ENCODE results near the gene ZGLP1. TPM values are rescaled to one million over a fixed set of nuclear protein-coding genes. Genes with fewer than 3 reads are reported as not detected.

ZGLP1 gene
- total RNA-seq, 3 donors from 2014 or later = 2.5 to 4.0 (median 3.8) TPM

DNA sequence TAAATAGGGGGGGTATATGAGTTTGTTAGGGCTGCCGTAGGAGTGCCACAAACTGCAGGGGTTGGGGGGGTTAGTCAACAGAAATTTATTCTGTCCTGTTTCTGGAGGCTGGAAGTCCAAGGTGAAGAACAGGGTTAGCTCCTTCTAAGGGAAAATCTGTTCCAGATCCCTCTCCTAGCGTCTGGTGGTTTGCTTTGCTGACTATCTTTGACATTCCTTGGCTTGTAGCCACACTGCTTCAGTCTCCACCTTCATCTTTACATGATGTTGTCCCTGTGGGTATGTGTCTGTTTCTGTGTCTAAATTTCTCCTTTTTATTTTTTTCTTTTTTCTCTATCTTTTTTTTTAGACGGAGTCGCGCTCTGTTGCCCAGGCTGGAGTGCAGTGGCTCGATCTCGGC is 46.8 kb downstream of the ZGLP1 start:
- Histone ChIP-seq H3K4me1 (ENCODE audit: low read depth) (peaks cover 8% of the 10 kb centered on the region), H3K9me3 (no peaks in the 10 kb centered on the region), H3K4me3 (no peak overlapping the region), H3K36me3 (ENCODE audit: low read depth) (no peaks in the 10 kb centered on the region)
- ATAC-seq (no peak), DNase-seq (no peak)
- intact Hi-C loops (cut with DNase I, micrococcal nuclease) = no loop called here
- TF ChIP-seq, protein P1, sequence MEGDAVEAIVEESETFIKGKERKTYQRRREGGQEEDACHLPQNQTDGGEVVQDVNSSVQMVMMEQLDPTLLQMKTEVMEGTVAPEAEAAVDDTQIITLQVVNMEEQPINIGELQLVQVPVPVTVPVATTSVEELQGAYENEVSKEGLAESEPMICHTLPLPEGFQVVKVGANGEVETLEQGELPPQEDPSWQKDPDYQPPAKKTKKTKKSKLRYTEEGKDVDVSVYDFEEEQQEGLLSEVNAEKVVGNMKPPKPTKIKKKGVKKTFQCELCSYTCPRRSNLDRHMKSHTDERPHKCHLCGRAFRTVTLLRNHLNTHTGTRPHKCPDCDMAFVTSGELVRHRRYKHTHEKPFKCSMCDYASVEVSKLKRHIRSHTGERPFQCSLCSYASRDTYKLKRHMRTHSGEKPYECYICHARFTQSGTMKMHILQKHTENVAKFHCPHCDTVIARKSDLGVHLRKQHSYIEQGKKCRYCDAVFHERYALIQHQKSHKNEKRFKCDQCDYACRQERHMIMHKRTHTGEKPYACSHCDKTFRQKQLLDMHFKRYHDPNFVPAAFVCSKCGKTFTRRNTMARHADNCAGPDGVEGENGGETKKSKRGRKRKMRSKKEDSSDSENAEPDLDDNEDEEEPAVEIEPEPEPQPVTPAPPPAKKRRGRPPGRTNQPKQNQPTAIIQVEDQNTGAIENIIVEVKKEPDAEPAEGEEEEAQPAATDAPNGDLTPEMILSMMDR (IDR thresholded peaks at IDR 0.05) = no peak

- DNase-seq = no peak
- Histone ChIP-seq H3K4me1 (ENCODE audit: low read depth) (peaks cover 8% of the 10 kb centered on the region), H3K36me3 (ENCODE audit: low read depth) (no peaks in the 10 kb centered on the region), H3K9me3 (no peaks in the 10 kb centered on the region), H3K4me3 (no peak overlapping the region)
- ATAC-seq = peak; percentile 59
- TF ChIP-seq, protein P1 (IDR thresholded peaks at IDR 0.05) = no peak
- intact Hi-C loops (cut with DNase I, micrococcal nuclease) = no loop called here
These were observed 49.5 kb downstream of the ZGLP1 start for GRCh38 chr19:10260141-10260584.

DNA sequence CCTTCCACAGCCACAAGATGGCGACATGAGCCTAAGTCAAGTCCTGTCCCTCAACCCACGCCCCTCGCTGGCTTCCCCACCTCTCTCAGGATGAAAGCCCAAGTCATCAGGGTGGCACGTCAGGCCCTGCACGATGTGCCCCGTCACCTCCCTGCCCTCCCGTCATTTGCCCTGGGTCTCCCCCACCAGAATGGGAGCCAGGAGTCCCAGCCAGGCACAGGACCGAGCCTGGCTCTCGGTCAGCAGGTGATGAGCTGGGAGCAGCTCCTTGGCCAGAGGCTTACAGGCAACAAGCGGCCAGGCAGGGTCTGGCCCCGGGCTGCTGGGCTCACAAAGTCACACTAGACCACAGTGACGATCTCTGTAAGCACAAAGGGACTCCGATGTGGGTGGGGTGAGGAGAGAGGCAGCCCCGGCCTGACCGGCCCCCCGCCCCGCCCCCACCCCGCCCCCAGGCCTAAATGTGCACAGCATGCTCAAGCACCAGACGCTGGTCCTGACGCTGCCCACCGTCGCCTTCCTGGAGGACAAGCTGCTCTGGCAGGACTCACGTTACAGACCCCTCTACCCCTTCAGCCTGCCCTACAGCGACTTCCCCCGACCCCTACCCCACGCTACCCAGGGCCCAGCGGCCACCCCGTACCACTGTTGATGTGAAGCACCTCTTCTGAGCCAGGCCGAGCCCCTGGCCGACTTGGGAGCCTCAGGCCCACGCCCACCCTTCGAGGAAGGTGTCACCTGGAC is 50.3 kb downstream of the ZGLP1 start:
- peak; percentile 68 for ATAC-seq
- peak; percentile 75 to 93 (median 81) for DNase-seq
- TF ChIP-seq, protein P1 (IDR thresholded peaks at IDR 0.05) = peak; percentile 51
- H3K4me3 ChIP-seq = no peak overlapping the region
- intact Hi-C loops (cut with DNase I, micrococcal nuclease) = no loop called here
- no peaks in the 10 kb centered on the region for H3K36me3 ChIP-seq (ENCODE audit: low read depth)
- H3K4me1 ChIP-seq (ENCODE audit: low read depth) = peaks cover 8% of the 10 kb centered on the region
- no peaks in the 10 kb centered on the region for H3K9me3 ChIP-seq

GRCh38 chr19:10258080-10258710 is 51.4 kb downstream of the ZGLP1 start:
- Histone ChIP-seq H3K36me3 (ENCODE audit: low read depth) (no peaks in the 10 kb centered on the region), H3K4me1 (ENCODE audit: low read depth) (peaks cover 8% of the 10 kb centered on the region), H3K4me3 (no peak overlapping the region), H3K9me3 (no peaks in the 10 kb centered on the region)
- intact Hi-C loops (cut with DNase I, micrococcal nuclease) = no loop called here
- ATAC-seq (no peak), DNase-seq (no peak)
- TF ChIP-seq, protein P1 (IDR thresholded peaks at IDR 0.05) = no peak

DNA sequence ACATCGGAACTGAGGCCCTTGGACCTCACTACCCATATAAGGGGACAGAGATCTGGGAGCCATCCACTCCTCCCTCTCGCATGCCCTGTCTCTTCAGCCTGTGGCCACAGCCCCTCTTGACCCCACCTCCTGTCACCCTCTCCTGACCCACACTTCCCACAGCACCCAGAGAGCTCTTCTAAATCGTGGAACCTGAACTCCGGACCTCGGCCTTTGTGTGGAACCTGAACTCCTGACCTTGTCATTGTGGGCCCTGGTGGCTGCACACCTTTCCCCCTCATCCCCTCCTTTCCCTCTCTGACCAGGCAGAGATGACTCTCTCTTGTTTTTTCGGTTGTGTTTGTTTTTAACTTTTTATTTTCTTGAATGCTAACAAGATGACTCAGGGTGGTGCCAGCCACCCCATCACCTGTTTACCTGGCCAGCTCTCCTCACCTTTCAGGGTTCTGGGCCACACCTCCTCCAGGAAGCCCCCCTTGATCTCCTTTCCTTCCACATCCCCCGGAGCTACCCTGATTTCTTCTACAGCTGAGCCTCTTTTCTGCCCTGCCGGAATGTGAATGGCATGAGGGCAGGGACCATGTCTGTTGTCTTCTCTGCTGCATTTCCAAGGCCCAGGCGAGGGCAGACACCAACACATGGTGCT is 52.5 kb downstream of the ZGLP1 start:
- peaks cover 15% of the 10 kb centered on the region for H3K4me1 ChIP-seq (ENCODE audit: low read depth)
- DNase-seq = no peak
- intact Hi-C loops (cut with DNase I, micrococcal nuclease) = no loop called here

More for the DNA sequence above, 52.5 kb downstream of the ZGLP1 start:
- no peaks in the 10 kb centered on the region for H3K36me3 ChIP-seq (ENCODE audit: low read depth)
- no peaks in the 10 kb centered on the region for H3K9me3 ChIP-seq
- no peak overlapping the region for H3K4me3 ChIP-seq
- TF ChIP-seq, protein P1 (IDR thresholded peaks at IDR 0.05) = no peak
- ATAC-seq = no peak
